SK-N-SH (cell line): ENCODE results near the gene RGMA.

Experiments
- EP300 ChIP-seq, 2 experiments: IDR thresholded peaks; 2 replicates each; pipeline versions ENCODE4 v1.4.0 to v1.6.1; 2012; ENCODE audit warnings: borderline replicate concordance in 1 of 2, low read depth in 1 of 2, low read length in 1 of 2
- GABPA ChIP-seq: IDR thresholded peaks from 2 replicates; pipeline ENCODE4 v1.4.0; 2012; ENCODE audit warnings: low read depth, mild to moderate bottlenecking
- POLR2AphosphoS5 ChIP-seq: IDR thresholded peaks from 2 replicates; pipeline ENCODE4 v1.6.1; 2012; ENCODE audit warnings: low read depth, low read length

- TF ChIP-seq EP300 (IDR thresholded peaks at IDR 0.05; ENCODE audit: borderline replicate concordance in 1 of 2, low read depth in 1 of 2, low read length in 1 of 2) (no peak), GABPA (no peak), POLR2AphosphoS5 (no peak)
These were observed 60.3 kb downstream of the RGMA start for GRCh38 chr15:93028632-93029213.
